Peyer's patch (tissue), 4 donors: ENCODE measurements around the gene USH2A.

Experiments used
- POLR2A ChIP-seq, 2 donors: fragments of 450-650 bp; IDR thresholded peaks; one replicate each; pipeline ENCODE4 v1.5.1; 2017; ENCODE audit warnings: antibody characterized with exemption in 2 of 2, mild to moderate bottlenecking in 2 of 2, moderate library complexity in 2 of 2
- TF ChIP-seq, protein P1 (sequence below), 6 experiments: fragments of 450-650 bp in 4 of 6; fragments of 200-600 bp in 2 of 6; sonication (generic) in 1 of 6; IDR thresholded peaks; one replicate each; pipeline ENCODE4 v1.5.1; 2017 to 2019; ENCODE audit warnings: antibody characterized with exemption in 6 of 6, mild to moderate bottlenecking in 3 of 6, moderate library complexity in 1 of 6

DNA sequence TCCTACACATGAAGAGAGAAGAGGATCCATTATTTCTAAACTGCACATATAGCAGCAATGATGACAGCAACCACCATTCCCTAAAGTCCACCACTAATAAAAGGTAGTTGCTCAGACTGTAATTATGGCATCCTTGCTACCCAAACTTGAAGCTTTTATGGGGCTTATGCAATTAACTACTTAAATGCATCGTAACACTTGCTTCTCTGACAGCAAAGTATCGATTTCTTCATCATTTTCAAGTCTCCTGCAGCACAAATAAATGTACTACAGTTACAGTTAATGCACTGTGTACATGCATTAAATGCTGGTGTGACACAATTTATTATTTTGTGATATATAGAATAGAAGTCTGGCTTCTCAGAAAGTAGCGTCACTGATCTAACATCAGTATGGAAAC, 241.7 kb downstream of the USH2A start:
- TF ChIP-seq, protein P1, sequence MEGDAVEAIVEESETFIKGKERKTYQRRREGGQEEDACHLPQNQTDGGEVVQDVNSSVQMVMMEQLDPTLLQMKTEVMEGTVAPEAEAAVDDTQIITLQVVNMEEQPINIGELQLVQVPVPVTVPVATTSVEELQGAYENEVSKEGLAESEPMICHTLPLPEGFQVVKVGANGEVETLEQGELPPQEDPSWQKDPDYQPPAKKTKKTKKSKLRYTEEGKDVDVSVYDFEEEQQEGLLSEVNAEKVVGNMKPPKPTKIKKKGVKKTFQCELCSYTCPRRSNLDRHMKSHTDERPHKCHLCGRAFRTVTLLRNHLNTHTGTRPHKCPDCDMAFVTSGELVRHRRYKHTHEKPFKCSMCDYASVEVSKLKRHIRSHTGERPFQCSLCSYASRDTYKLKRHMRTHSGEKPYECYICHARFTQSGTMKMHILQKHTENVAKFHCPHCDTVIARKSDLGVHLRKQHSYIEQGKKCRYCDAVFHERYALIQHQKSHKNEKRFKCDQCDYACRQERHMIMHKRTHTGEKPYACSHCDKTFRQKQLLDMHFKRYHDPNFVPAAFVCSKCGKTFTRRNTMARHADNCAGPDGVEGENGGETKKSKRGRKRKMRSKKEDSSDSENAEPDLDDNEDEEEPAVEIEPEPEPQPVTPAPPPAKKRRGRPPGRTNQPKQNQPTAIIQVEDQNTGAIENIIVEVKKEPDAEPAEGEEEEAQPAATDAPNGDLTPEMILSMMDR (IDR thresholded peaks at IDR 0.05): no peak
- TF ChIP-seq POLR2A (IDR thresholded peaks at IDR 0.05): no peak
